ENCODE measurements around the gene ECM1. TPM values are rescaled to one million over a fixed set of nuclear protein-coding genes. Genes with fewer than 3 reads are reported as not detected.

The ECM1 gene
- 8.0 and 45.2 TPM in 2 replicates for total RNA-seq (ENCODE audit: low replicate concordance)

GRCh38 chr1:150507912-150508864, at the start of gene ECM1:
ECM1 (plus strand) TSS chr1:150508109; CDS start chr1:150508210, 101 bp downstream.
- DNase-seq (ENCODE audit: low read depth): peak; percentile 81
- no peak for TF ChIP-seq CTCF (IDR thresholded peaks at IDR 0.05; ENCODE audit: insufficient read depth, low read length)
- H3K4me3 ChIP-seq (ENCODE audit: low read depth, low read length): peak within 1 kb of the TSS; percentile 69

GRCh38 chr1:150464422-150464826, 43.5 kb upstream of the ECM1 start:
- TF ChIP-seq CTCF (IDR thresholded peaks at IDR 0.05; ENCODE audit: insufficient read depth, low read length): peak; percentile 77
- DNase-seq (ENCODE audit: low read depth): peak; percentile 73
- no peak overlapping the region for H3K4me3 ChIP-seq (ENCODE audit: low read depth, low read length)

GRCh38 chr1:150466964-150467363, 40.9 kb upstream of the ECM1 start:
- DNase-seq (ENCODE audit: low read depth): no peak
- TF ChIP-seq CTCF (IDR thresholded peaks at IDR 0.05; ENCODE audit: insufficient read depth, low read length): no peak
- H3K4me3 ChIP-seq (ENCODE audit: low read depth, low read length): no peak overlapping the region

GRCh38 chr1:150469291-150469690, 38.6 kb upstream of the ECM1 start:
- no peak for DNase-seq (ENCODE audit: low read depth)
- H3K4me3 ChIP-seq (ENCODE audit: low read depth, low read length): no peak overlapping the region
- no peak for TF ChIP-seq CTCF (IDR thresholded peaks at IDR 0.05; ENCODE audit: insufficient read depth, low read length)

- no peak overlapping the region for H3K4me3 ChIP-seq (ENCODE audit: low read depth, low read length)
- TF ChIP-seq CTCF (IDR thresholded peaks at IDR 0.05; ENCODE audit: insufficient read depth, low read length): no peak
- no peak for DNase-seq (ENCODE audit: low read depth)
These were observed 35.2 kb upstream of the ECM1 start for GRCh38 chr1:150472601-150473200.

GRCh38 chr1:150473659-150474058, 34.2 kb upstream of the ECM1 start:
- no peak overlapping the region for H3K4me3 ChIP-seq (ENCODE audit: low read depth, low read length)
- TF ChIP-seq CTCF (IDR thresholded peaks at IDR 0.05; ENCODE audit: insufficient read depth, low read length): no peak
- no peak for DNase-seq (ENCODE audit: low read depth)
